ENCODE results near the gene CACNA1G. TPM values are rescaled to one million over a fixed set of nuclear protein-coding genes. Genes with fewer than 3 reads are reported as not detected.

The CACNA1G gene
- total and polyA plus RNA-seq, 9 of the 15 experiments (the other 6 are each of a cell fraction or from before 2014, with no cell fraction given) = 0.01 TPM; not detected in 8

GRCh38 chr17:50586421-50587247 lies 26.1 kb downstream of the CACNA1G start (continued):
- TF ChIP-seq DEAF1 (CRISPR knock-in tag; IDR thresholded peaks at IDR 0.05) (no peak), PATZ1 (CRISPR knock-in tag; IDR thresholded peaks at IDR 0.05; ENCODE audit: borderline replicate concordance) (no peak), NCOA4 (IDR thresholded peaks at IDR 0.05; ENCODE audit: partially characterized antibody) (no peak), ASH1L (IDR thresholded peaks at IDR 0.05; ENCODE audit: borderline replicate concordance, low read depth, partially characterized antibody) (no peak), RAD51 (IDR thresholded peaks at IDR 0.05; ENCODE audit: borderline replicate concordance, low read depth) (no peak), HNRNPL (IDR thresholded peaks at IDR 0.05; ENCODE audit: low read depth, low read length) (no peak), POLR2AphosphoS5 (IDR thresholded peaks at IDR 0.05; ENCODE audit: control insufficient read depth, insufficient read depth, low read depth, low read length) (no peak), ZNF586 (CRISPR knock-in tag; conservative IDR thresholded peaks at IDR 0.05) (no peak), TGIF2 (CRISPR knock-in tag; IDR thresholded peaks at IDR 0.05) (no peak), SNRNP70 (optimal IDR thresholded peaks at IDR 0.05; ENCODE audit: low read depth, low read length) (no peak), SRSF3 (IDR thresholded peaks at IDR 0.05; ENCODE audit: insufficient read depth, low read length) (no peak), NRF1 (conservative IDR thresholded peaks at IDR 0.05 in 1 of 2, IDR thresholded peaks at IDR 0.05 in 1 of 2) (no peak), ARID2 (IDR thresholded peaks at IDR 0.05) (no peak)
- TF ChIP-seq, protein P1, sequence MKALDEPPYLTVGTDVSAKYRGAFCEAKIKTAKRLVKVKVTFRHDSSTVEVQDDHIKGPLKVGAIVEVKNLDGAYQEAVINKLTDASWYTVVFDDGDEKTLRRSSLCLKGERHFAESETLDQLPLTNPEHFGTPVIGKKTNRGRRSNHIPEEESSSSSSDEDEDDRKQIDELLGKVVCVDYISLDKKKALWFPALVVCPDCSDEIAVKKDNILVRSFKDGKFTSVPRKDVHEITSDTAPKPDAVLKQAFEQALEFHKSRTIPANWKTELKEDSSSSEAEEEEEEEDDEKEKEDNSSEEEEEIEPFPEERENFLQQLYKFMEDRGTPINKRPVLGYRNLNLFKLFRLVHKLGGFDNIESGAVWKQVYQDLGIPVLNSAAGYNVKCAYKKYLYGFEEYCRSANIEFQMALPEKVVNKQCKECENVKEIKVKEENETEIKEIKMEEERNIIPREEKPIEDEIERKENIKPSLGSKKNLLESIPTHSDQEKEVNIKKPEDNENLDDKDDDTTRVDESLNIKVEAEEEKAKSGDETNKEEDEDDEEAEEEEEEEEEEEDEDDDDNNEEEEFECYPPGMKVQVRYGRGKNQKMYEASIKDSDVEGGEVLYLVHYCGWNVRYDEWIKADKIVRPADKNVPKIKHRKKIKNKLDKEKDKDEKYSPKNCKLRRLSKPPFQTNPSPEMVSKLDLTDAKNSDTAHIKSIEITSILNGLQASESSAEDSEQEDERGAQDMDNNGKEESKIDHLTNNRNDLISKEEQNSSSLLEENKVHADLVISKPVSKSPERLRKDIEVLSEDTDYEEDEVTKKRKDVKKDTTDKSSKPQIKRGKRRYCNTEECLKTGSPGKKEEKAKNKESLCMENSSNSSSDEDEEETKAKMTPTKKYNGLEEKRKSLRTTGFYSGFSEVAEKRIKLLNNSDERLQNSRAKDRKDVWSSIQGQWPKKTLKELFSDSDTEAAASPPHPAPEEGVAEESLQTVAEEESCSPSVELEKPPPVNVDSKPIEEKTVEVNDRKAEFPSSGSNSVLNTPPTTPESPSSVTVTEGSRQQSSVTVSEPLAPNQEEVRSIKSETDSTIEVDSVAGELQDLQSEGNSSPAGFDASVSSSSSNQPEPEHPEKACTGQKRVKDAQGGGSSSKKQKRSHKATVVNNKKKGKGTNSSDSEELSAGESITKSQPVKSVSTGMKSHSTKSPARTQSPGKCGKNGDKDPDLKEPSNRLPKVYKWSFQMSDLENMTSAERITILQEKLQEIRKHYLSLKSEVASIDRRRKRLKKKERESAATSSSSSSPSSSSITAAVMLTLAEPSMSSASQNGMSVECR (CRISPR knock-in tag; IDR thresholded peaks at IDR 0.05) = no peak
- TF ChIP-seq, protein P2, sequence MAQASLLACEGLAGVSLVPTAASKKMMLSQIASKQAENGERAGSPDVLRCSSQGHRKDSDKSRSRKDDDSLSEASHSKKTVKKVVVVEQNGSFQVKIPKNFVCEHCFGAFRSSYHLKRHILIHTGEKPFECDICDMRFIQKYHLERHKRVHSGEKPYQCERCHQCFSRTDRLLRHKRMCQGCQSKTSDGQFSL (CRISPR knock-in tag; IDR thresholded peaks at IDR 0.05) = no peak
- TF ChIP-seq, protein P2 (tag; IDR thresholded peaks at IDR 0.05) = no peak
